Liver (tissue), 3 donors: Measurements from ENCODE around the gene GPR156.

Experiments used
- CTCF ChIP-seq: fragments of 150-350 bp; IDR thresholded peaks from 2 replicates; pipeline ENCODE4 v1.5.1; 2017; ENCODE audit warnings: improper control_type of control experiment, low read depth, low read length; ENCODE audit not compliant: missing input control
- FOXA1 ChIP-seq: IDR thresholded peaks from 2 replicates; pipeline ENCODE4 v1.6.1; 2016; ENCODE audit warnings: antibody characterized with exemption
- SP1 ChIP-seq: IDR thresholded peaks from 2 replicates; pipeline ENCODE4 v1.6.1; 2018; ENCODE audit warnings: antibody characterized with exemption, mild to moderate bottlenecking
- YY1 ChIP-seq: IDR thresholded peaks from 2 replicates; pipeline ENCODE4 v1.6.1; 2016; ENCODE audit warnings: antibody characterized with exemption, mild to moderate bottlenecking
- TF ChIP-seq, protein P1 (sequence below): IDR thresholded peaks from 2 replicates; pipeline ENCODE4 v1.6.1; 2016; ENCODE audit warnings: antibody characterized with exemption, mild to moderate bottlenecking
- donor health status: healthy.
- donor health status: healthy.

DNA sequence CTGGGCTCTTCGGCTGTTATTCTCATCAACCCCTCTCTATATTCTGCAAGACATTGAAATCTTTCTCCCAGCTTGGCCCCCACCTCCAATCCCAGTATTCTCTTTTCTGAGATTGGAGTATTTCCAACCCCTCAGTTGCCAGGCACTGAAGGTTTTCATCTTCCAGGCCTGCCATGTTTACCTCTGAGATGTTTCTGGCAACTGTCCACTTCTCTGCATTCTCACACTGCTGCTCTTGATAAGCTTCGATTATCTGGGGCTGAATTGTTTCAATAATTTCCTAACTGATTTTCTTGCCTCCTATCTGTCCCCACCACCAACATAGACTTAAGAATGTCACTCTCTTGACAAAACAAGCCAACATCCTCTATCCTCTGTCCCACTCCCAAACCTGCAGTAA lies 1.4 kb upstream of the GPR156 start:
- TF ChIP-seq CTCF (no peak), YY1 (no peak), SP1 (no peak), FOXA1 (no peak)
- TF ChIP-seq, protein P1, sequence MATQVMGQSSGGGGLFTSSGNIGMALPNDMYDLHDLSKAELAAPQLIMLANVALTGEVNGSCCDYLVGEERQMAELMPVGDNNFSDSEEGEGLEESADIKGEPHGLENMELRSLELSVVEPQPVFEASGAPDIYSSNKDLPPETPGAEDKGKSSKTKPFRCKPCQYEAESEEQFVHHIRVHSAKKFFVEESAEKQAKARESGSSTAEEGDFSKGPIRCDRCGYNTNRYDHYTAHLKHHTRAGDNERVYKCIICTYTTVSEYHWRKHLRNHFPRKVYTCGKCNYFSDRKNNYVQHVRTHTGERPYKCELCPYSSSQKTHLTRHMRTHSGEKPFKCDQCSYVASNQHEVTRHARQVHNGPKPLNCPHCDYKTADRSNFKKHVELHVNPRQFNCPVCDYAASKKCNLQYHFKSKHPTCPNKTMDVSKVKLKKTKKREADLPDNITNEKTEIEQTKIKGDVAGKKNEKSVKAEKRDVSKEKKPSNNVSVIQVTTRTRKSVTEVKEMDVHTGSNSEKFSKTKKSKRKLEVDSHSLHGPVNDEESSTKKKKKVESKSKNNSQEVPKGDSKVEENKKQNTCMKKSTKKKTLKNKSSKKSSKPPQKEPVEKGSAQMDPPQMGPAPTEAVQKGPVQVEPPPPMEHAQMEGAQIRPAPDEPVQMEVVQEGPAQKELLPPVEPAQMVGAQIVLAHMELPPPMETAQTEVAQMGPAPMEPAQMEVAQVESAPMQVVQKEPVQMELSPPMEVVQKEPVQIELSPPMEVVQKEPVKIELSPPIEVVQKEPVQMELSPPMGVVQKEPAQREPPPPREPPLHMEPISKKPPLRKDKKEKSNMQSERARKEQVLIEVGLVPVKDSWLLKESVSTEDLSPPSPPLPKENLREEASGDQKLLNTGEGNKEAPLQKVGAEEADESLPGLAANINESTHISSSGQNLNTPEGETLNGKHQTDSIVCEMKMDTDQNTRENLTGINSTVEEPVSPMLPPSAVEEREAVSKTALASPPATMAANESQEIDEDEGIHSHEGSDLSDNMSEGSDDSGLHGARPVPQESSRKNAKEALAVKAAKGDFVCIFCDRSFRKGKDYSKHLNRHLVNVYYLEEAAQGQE: no peak
